Activated CD8-positive, alpha-beta T cell treated with anti-CD3 and anti-CD28 coated beads for 36 hours (primary cell): ENCODE measurements around the gene RAPH1. TPM values are rescaled to one million over a fixed set of nuclear protein-coding genes. Genes with fewer than 3 reads are reported as not detected.

Experiments used
- ATAC-seq: fragments of 200-7000 bp; cut with Tn5 transposase; one replicate; pipeline ENCODE4 v1.10.0; 2021; ENCODE audit warnings: mild to moderate bottlenecking, moderate library complexity
- CTCF ChIA-PET: fragments of 350-600 bp; sonication (Branson Sonifier 250); formaldehyde crosslinking; loops from one replicate; lab custom pipeline; 2021; ENCODE audit warnings: antibody characterized with exemption; lab: Charles Lee
- POLR2A ChIA-PET: fragments of 350-600 bp; sonication (Branson Sonifier 250); formaldehyde crosslinking; loops from one replicate; lab custom pipeline; 2021; ENCODE audit warnings: antibody characterized with exemption; lab: Charles Lee
- DNase-seq: peaks from one replicate; pipeline ENCODE4 v3.0.0-alpha.2; 2020
- H3K27ac Mint-ChIP-seq: one replicate; pipeline ENCODE4 v1.8.0; 2021; ENCODE audit warnings: mild to moderate bottlenecking, mixed read lengths
- H3K27me3 Mint-ChIP-seq: one replicate; pipeline ENCODE4 v1.8.0; 2021; ENCODE audit warnings: mixed read lengths
- H3K36me3 Mint-ChIP-seq: one replicate; pipeline ENCODE4 v1.8.0; 2021; ENCODE audit warnings: low read depth, mixed read lengths
- H3K4me1 Mint-ChIP-seq: one replicate; pipeline ENCODE4 v1.8.0; 2021; ENCODE audit warnings: low read depth, mixed read lengths
- H3K4me3 Mint-ChIP-seq: one replicate; pipeline ENCODE4 v1.8.0; 2021; ENCODE audit warnings: mild to moderate bottlenecking, moderate library complexity, mixed read lengths
- H3K9me3 Mint-ChIP-seq: one replicate; pipeline ENCODE4 v1.8.0; 2021; ENCODE audit warnings: mixed read lengths
- CTCF ChIP-seq: fragments of 200-600 bp; IDR thresholded peaks from one replicate; pipeline ENCODE4 v1.8.0; 2022; ENCODE audit warnings: antibody characterized with exemption, mild to moderate bottlenecking
- intact Hi-C: fragments of 100-400 bp; cut with micrococcal nuclease; formaldehyde crosslinking; loops from one replicate; pipeline ENCODE4 v1.10.0; 2022
- total RNA-seq, 2 experiments: library from RNA; stranded (reverse); gene quantifications; one replicate each; pipeline ENCODE4 v1.2.3, GENCODE V29; 2021

RAPH1 gene
- total RNA-seq: 1 to 10 TPM; 1.5 to 1.9 TPM

GRCh38 chr2:203535078-203535783 lies at the start of gene RAPH1:
Gene RAPH1 (minus strand): TSS chr2:203535301. CDS start chr2:203495353, 39,948 bp downstream.
- Mint-ChIP-seq H3K27me3 (peaks cover 39% of the 10 kb centered on the region), H3K9me3 (peaks cover 19% of the 10 kb centered on the region), H3K4me1 (peaks cover 19% of the 10 kb centered on the region), H3K4me3 (peak within 1 kb of the TSS; percentile 73), H3K36me3 (no peaks in the 10 kb centered on the region), H3K27ac (peak within 1 kb of the TSS; percentile 11)
- ChIA-PET CTCF (interaction anchor here (0.6 to 1.6 kb wide), 3 partner anchors 53 to 172 kb away, joined by 3 to 5 read pairs (median 3); no protein-coding TSS in a partner anchor), POLR2A (interaction anchor here (1.0 to 1.1 kb wide), 2 partner anchors 33 to 185 kb away, joined by 3 read pairs; no protein-coding TSS in a partner anchor)
- DNase-seq (peak; percentile 72), ATAC-seq (peak; percentile 66)
- intact Hi-C loops: loop anchor here (10.0 kb wide), 1 partner anchor 170 kb away; the partner anchor contains the start of gene CD28
- TF ChIP-seq CTCF: no peak

DNA sequence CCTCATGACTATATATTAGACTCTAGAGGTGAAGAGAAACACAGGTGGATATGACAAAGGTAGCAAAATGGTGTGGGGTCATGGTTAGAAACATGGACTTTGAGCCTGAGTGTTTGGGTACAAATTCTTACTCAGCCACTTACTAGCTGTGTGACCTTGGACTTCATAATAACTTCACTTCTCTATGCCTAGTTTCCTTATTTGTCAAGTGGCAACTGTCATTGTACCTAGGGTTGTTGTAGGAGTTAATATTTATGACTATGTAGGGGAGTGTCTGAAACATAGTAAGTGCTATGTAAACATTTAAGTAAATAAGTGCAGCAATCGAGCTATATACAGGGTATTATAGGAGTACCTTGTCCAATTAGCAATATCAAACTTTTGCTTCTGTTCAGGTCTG lies 49.7 kb upstream of the RAPH1 start:
- CTCF ChIA-PET: interaction anchor here (0.6 to 1.5 kb wide), 3 partner anchors 8 to 759 kb away, joined by 3 read pairs; no protein-coding TSS in a partner anchor
- intact Hi-C loops: no loop called here
- ATAC-seq (no peak), DNase-seq (no peak)
- Mint-ChIP-seq H3K36me3 (no peaks in the 10 kb centered on the region), H3K9me3 (no peaks in the 10 kb centered on the region), H3K27ac (no peak overlapping the region), H3K4me1 (peaks cover 12% of the 10 kb centered on the region), H3K27me3 (peaks cover 3% of the 10 kb centered on the region), H3K4me3 (no peak overlapping the region)
- TF ChIP-seq CTCF: no peak
- POLR2A ChIA-PET: interaction anchor here (0.6 kb wide), 1 partner anchor 232 kb away, joined by 4 read pairs; no protein-coding TSS in a partner anchor

DNA sequence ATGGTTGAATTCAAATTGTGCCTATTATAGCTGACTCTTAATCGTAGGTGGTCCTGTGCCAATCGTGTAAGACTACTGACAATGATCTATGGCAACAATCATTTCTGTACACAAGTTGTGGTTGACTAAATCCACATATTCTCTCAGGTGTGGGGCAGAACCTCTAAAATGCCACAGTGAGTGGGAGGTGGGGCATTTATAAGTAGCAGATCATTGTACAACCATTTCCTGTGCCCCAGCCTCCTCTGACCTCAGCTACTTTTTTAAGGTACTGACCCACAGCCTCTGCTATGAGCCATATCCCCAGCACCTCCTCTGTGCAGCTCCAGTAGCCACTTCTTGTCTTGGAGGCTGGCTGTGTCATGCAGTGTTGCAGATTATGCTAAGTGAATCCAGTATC lies 48.6 kb upstream of the RAPH1 start:
- ATAC-seq: peak; percentile 83
- intact Hi-C loops: no loop called here
- DNase-seq: peak; percentile 77
- Mint-ChIP-seq H3K4me3 (no peak overlapping the region), H3K4me1 (peaks cover 21% of the 10 kb centered on the region), H3K36me3 (no peaks in the 10 kb centered on the region), H3K27ac (no peak overlapping the region), H3K27me3 (peaks cover 3% of the 10 kb centered on the region), H3K9me3 (no peaks in the 10 kb centered on the region)
- ChIA-PET CTCF (interaction anchor here (1.1 kb wide), 1 partner anchor 19 kb away, joined by 3 read pairs; no protein-coding TSS in a partner anchor), POLR2A (interaction anchor here (0.9 to 1.3 kb wide), 2 partner anchors 28 to 50 kb away, joined by 3 to 4 read pairs; no protein-coding TSS in a partner anchor)
- no peak for TF ChIP-seq CTCF

- Mint-ChIP-seq H3K4me3 (no peak overlapping the region), H3K27me3 (peaks cover 3% of the 10 kb centered on the region), H3K4me1 (peaks cover 22% of the 10 kb centered on the region), H3K27ac (no peak overlapping the region), H3K9me3 (no peaks in the 10 kb centered on the region), H3K36me3 (no peaks in the 10 kb centered on the region)
- no peak for ATAC-seq
- ChIA-PET POLR2A (interaction anchor here (0.9 to 1.3 kb wide), 2 partner anchors 29 to 49 kb away, joined by 3 to 4 read pairs; no protein-coding TSS in a partner anchor), CTCF (interaction anchor here (1.1 kb wide), 1 partner anchor 19 kb away, joined by 3 read pairs; no protein-coding TSS in a partner anchor)
- intact Hi-C loops: no loop called here
- DNase-seq: no peak
- TF ChIP-seq CTCF: no peak
These were observed 48.1 kb upstream of the RAPH1 start for GRCh38 chr2:203583084-203583695.
